HCT116 (cell line): ENCODE results near the gene DBN1. TPM values are rescaled to one million over a fixed set of nuclear protein-coding genes. Genes with fewer than 3 reads are reported as not detected.

Source experiments
- ATAC-seq: fragments of 200-7000 bp; cut with Tn5 transposase; 2 replicates; pipeline ENCODE4 v1.9.1; 2020; ENCODE audit warnings: mild to moderate bottlenecking, moderate library complexity
- BruUV-seq: library from RNA; stranded (reverse); fragments of 400-500 nt; replicated peaks from 2 replicates; lab custom pipeline; 2021; lab: Mats Ljungman, UMichigan
- CTCF ChIA-PET: fragments of 300-600 bp; sonication (Branson Sonifier 250); formaldehyde crosslinking; loops from one replicate; lab custom pipeline; 2021; ENCODE audit warnings: antibody characterized with exemption; lab: Charles Lee
- POLR2A ChIA-PET: fragments of 300-600, 350-600 bp; sonication (Branson Sonifier 250); formaldehyde crosslinking; loops from one replicate; lab custom pipeline; 2021; ENCODE audit warnings: antibody characterized with exemption; lab: Charles Lee
- RAD21 ChIA-PET, 2 experiments: fragments of 300-600 bp; sonication (Branson Sonifier 250); formaldehyde crosslinking; loops; one replicate each; lab custom pipeline; 2023; ENCODE audit warnings: low total read pairs in 2 of 2; ENCODE audit not compliant: uncharacterized antibody in 2 of 2, unreplicated experiment in 2 of 2, low non-redundant PET in 1 of 2; lab: Charles Lee
- DNase-seq: peaks from one replicate; pipeline ENCODE4 v3.0.0-alpha.2; 2010; ENCODE audit warnings: low read depth, low spot score
- H2AFZ ChIP-seq: fragments of 200-600 bp; shearing (Covaris generic), sonication (generic); 2 replicates; pipeline ENCODE4 v1.6.1; 2017; ENCODE audit warnings: low read depth, mixed run types, mixed read lengths, antibody characterized with exemption, low read length; ENCODE audit not compliant: poor library complexity, severe bottlenecking
- H3K27ac ChIP-seq: 2 replicates; pipeline ENCODE4 v1.5.1; 2012; ENCODE audit warnings: low read depth, low read length
- H3K27me3 ChIP-seq: fragments of 200-600 bp; sonication (generic); 2 replicates; pipeline ENCODE4 v1.6.1; 2016; ENCODE audit warnings: mixed run types, low read length, mixed read lengths; ENCODE audit not compliant: insufficient read depth
- H3K36me3 ChIP-seq, 2 experiments: fragments of 200-500 bp in 1 of 2; fragments of 200-600 bp in 1 of 2; sonication (Bioruptor generic) in 1 of 2; sonication (generic) in 1 of 2; 2 replicates each; pipeline versions ENCODE4 v1.5.1 to v1.6.1; 2014 to 2016; ENCODE audit warnings: low read length in 2 of 2, inconsistent platforms in 1 of 2, mixed read lengths in 1 of 2, mixed run types in 1 of 2; ENCODE audit not compliant: insufficient read depth in 2 of 2, control insufficient read depth in 1 of 2
- H3K4me1 ChIP-seq, 2 experiments: fragments of 200-600 bp in 1 of 2; sonication (generic) in 1 of 2; 2 replicates each; pipeline versions ENCODE4 v1.5.1 to v1.6.1; 2012 to 2017; ENCODE audit warnings: low read length in 2 of 2, inconsistent platforms in 1 of 2, mild to moderate bottlenecking in 1 of 2, mixed read lengths in 1 of 2, mixed run types in 1 of 2, moderate library complexity in 1 of 2; ENCODE audit not compliant: insufficient read depth in 2 of 2, control insufficient read depth in 1 of 2
- H3K4me2 ChIP-seq: fragments of 200-600 bp; sonication (generic); 2 replicates; pipeline ENCODE4 v1.6.1; 2017; ENCODE audit warnings: mixed run types, low read length, mixed read lengths
- H3K4me3 ChIP-seq, 2 experiments: fragments of 200-600 bp in 1 of 2; sonication (generic) in 1 of 2; replicated peaks in 1 of 2; 2 replicates each; pipeline ENCODE4 v1.5.1; 2011 to 2016; ENCODE audit warnings: low read length in 2 of 2, control low read depth in 1 of 2, low read depth in 1 of 2, mild to moderate bottlenecking in 1 of 2, mixed read lengths in 1 of 2, mixed run types in 1 of 2
- H3K79me2 ChIP-seq: fragments of 200-600 bp; sonication (generic); 2 replicates; pipeline ENCODE4 v1.6.1; 2017; ENCODE audit warnings: mild to moderate bottlenecking, mixed run types, low read length, moderate library complexity, mixed read lengths; ENCODE audit not compliant: insufficient read depth
- H3K9ac ChIP-seq: fragments of 200-600 bp; sonication (generic); 2 replicates; pipeline ENCODE4 v1.6.1; 2016; ENCODE audit warnings: low read length, mixed read lengths
- H3K9me2 ChIP-seq: fragments of 200-600 bp; sonication (generic), shearing (Covaris generic); 2 replicates; pipeline ENCODE4 v1.6.1; 2017; ENCODE audit warnings: mixed run types, mild to moderate bottlenecking, moderate library complexity; ENCODE audit not compliant: insufficient read depth
- H3K9me3 ChIP-seq, 2 experiments: fragments of 200-500 bp in 1 of 2; fragments of 200-600 bp in 1 of 2; sonication (Bioruptor generic) in 1 of 2; sonication (generic) in 1 of 2; 2 replicates each; pipeline ENCODE4 v1.6.1; 2014 to 2017; ENCODE audit warnings: low read length in 2 of 2, mixed read lengths in 2 of 2, inconsistent platforms in 1 of 2, low read depth in 1 of 2, mild to moderate bottlenecking in 1 of 2, mixed run types in 1 of 2, moderate library complexity in 1 of 2; ENCODE audit not compliant: control insufficient read depth in 1 of 2, insufficient read depth in 1 of 2
- H4K20me1 ChIP-seq: fragments of 200-600 bp; sonication (generic), shearing (Covaris generic); 2 replicates; pipeline ENCODE4 v1.6.1; 2017; ENCODE audit warnings: mixed run types, mild to moderate bottlenecking, moderate library complexity; ENCODE audit not compliant: insufficient read depth
- CBX3 ChIP-seq: IDR thresholded peaks from 2 replicates; pipeline ENCODE4 v1.6.1; 2012; ENCODE audit warnings: low read depth
- CEBPB ChIP-seq: IDR thresholded peaks from 2 replicates; pipeline ENCODE4 v1.6.1; 2012; ENCODE audit warnings: low read depth
- EGR1 ChIP-seq: IDR thresholded peaks from 2 replicates; pipeline ENCODE4 v1.6.1; 2012; ENCODE audit warnings: low read depth
- ELF1 ChIP-seq: IDR thresholded peaks from 2 replicates; pipeline ENCODE4 v1.6.1; 2012; ENCODE audit warnings: low read depth, borderline replicate concordance
- EZH2 ChIP-seq: fragments of 200-600 bp; sonication (generic); IDR thresholded peaks from 2 replicates; pipeline ENCODE4 v1.6.1; 2017; ENCODE audit warnings: antibody characterized with exemption, mixed run types
- FOSL1 ChIP-seq: IDR thresholded peaks from 2 replicates; pipeline ENCODE4 v1.6.1; 2012; ENCODE audit warnings: low read depth
- JUND ChIP-seq: IDR thresholded peaks from 2 replicates; pipeline ENCODE4 v1.6.1; 2012
- SP1 ChIP-seq: IDR thresholded peaks from 2 replicates; pipeline ENCODE4 v1.6.1; 2012; ENCODE audit warnings: low read depth
- SRF ChIP-seq: IDR thresholded peaks from 2 replicates; pipeline ENCODE4 v1.6.1; 2012; ENCODE audit warnings: low read depth
- TCF7L2 ChIP-seq: IDR thresholded peaks from 2 replicates; pipeline ENCODE4 v1.7.0; 2011; ENCODE audit warnings: borderline replicate concordance, inconsistent platforms; ENCODE audit not compliant: insufficient read depth, insufficient read length; ENCODE audit errors: extremely low read depth
- YY1 ChIP-seq: IDR thresholded peaks from 2 replicates; pipeline ENCODE4 v1.6.1; 2011; ENCODE audit warnings: low read length, low read depth, moderate library complexity, mild to moderate bottlenecking; ENCODE audit not compliant: insufficient replicate concordance; ENCODE audit errors: extremely low read depth
- ZNF274 ChIP-seq: fragments of 200-500 bp; sonication (Bioruptor generic); IDR thresholded peaks from 2 replicates; pipeline ENCODE4 v1.6.1; 2014; ENCODE audit warnings: mild to moderate bottlenecking, low read depth, low read length, inconsistent platforms
- intact Hi-C: fragments of 100-400 bp; cut with micrococcal nuclease; formaldehyde crosslinking; loops from 2 replicates; pipeline ENCODE4 v1.10.0; 2022
- total RNA-seq: library from RNA; stranded (reverse); gene quantifications from one replicate; pipeline ENCODE4 v1.2.1, GENCODE V29; 2021; ENCODE audit not compliant: unreplicated experiment
- TF ChIP-seq, protein P1 (sequence below), 3 experiments: fragments of 200-600 bp in 1 of 3; sonication (generic) in 1 of 3; IDR thresholded peaks in 2 of 3; conservative IDR thresholded peaks in 1 of 3; 2 replicates each; pipeline ENCODE4 v1.5.1; 2012 to 2017; ENCODE audit warnings: low read depth in 2 of 3, low read length in 2 of 3, antibody characterized with exemption in 1 of 3, borderline replicate concordance in 1 of 3, control low read depth in 1 of 3, mild to moderate bottlenecking in 1 of 3, mixed read lengths in 1 of 3, mixed run types in 1 of 3, moderate library complexity in 1 of 3; ENCODE audit not compliant: insufficient read depth in 1 of 3
- TF ChIP-seq, protein P2 (sequence below): IDR thresholded peaks from 2 replicates; pipeline ENCODE4 v1.6.1; 2012; ENCODE audit warnings: low read depth
- TF ChIP-seq, protein P3 (sequence below): IDR thresholded peaks from 2 replicates; pipeline ENCODE4 v1.6.1; 2012
- TF ChIP-seq, protein P4 (sequence below): IDR thresholded peaks from 2 replicates; pipeline ENCODE4 v1.6.1; 2011; ENCODE audit warnings: mild to moderate bottlenecking, low read length, moderate library complexity; ENCODE audit not compliant: insufficient replicate concordance; ENCODE audit errors: extremely low read depth

Gene DBN1
- total RNA-seq, 1 experiment from 2014 or later, result 144 TPM

DNA sequence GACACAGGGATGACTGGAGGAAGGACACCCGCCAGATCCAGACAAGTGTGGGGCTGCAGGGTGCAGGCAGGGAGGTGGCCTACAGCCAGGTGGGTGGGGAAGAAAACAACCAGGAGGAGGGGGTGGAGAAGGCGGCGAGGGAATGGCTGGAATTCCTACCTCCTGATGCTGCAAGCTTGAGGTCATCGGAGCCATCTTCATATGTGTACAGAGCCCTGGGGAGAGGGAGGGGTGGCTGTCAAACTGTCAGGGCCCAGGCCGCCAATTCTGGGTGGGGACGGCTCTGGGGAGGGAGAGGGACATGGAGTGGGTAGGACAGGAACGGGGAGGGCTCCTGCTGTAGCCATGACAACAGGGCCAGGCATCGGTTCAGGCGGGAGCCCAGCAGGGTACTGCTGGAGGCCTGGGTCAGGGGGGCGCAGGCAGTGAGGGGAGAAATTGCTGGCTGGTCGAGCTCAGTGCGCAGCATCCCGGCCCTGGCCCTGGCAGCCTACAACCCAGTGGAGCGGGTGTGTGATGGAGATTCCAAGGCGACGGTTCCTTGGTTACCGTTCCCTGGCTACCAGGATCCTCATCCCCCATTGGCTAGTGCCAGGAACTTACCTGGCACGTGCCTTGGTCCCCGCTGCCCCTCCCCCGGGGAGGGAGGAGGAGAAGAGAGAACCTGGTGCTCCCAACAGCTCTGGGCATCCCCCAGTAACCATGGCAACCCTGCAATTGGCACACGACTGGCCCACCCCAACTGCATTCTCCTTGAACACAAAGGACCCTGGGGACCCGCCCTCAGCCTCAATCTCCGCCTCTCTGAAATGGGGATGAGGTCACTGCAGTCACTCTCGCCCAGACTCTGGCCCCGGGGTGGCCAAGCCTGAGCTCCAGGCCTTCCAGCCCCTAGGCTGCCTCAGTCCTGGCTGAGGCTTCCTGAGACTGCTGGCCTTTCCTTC, 4.5 kb downstream of the DBN1 start:
- peaks cover 27 to 30% of the 10 kb centered on the region in 2 experiments; a peak in 3 of 4 replicates for H3K36me3 ChIP-seq
- ChIA-PET CTCF (interaction anchor here (0.9 to 1.1 kb wide), 2 partner anchors 11 to 13 kb away, joined by 3 read pairs; no protein-coding TSS in a partner anchor), POLR2A (interaction anchor here (0.8 kb wide), 1 partner anchor 11 kb away, joined by 3 read pairs; no protein-coding TSS in a partner anchor), RAD21 (no interaction called here)
- no peaks in the 10 kb centered on the region for H3K9me3 ChIP-seq
- H3K27ac ChIP-seq, result no peak overlapping the region; the same call in 1 of the 2 replicates
- peaks cover 39% of the 10 kb centered on the region for H3K79me2 ChIP-seq
- intact Hi-C loops, result no loop called here
- BruUV-seq, result no TSS peak
- no peak overlapping the region for H3K4me2 ChIP-seq
- no peak overlapping the region for H2AFZ ChIP-seq
- no peaks in the 10 kb centered on the region for H3K9me2 ChIP-seq
- DNase-seq, result no peak
- no peak for TF ChIP-seq ZNF274
- TF ChIP-seq, protein P1, sequence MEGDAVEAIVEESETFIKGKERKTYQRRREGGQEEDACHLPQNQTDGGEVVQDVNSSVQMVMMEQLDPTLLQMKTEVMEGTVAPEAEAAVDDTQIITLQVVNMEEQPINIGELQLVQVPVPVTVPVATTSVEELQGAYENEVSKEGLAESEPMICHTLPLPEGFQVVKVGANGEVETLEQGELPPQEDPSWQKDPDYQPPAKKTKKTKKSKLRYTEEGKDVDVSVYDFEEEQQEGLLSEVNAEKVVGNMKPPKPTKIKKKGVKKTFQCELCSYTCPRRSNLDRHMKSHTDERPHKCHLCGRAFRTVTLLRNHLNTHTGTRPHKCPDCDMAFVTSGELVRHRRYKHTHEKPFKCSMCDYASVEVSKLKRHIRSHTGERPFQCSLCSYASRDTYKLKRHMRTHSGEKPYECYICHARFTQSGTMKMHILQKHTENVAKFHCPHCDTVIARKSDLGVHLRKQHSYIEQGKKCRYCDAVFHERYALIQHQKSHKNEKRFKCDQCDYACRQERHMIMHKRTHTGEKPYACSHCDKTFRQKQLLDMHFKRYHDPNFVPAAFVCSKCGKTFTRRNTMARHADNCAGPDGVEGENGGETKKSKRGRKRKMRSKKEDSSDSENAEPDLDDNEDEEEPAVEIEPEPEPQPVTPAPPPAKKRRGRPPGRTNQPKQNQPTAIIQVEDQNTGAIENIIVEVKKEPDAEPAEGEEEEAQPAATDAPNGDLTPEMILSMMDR (IDR thresholded peaks at IDR 0.05 in 2 of 3, conservative IDR thresholded peaks at IDR 0.05 in 1 of 3; ENCODE audit: borderline replicate concordance in 1 of 3, insufficient read depth in 1 of 3, low read depth in 2 of 3, low read length in 2 of 3), result no peak
- no peak for TF ChIP-seq SP1
- no peak for TF ChIP-seq SRF
- TF ChIP-seq CBX3, result no peak
- TF ChIP-seq FOSL1, result no peak
- TF ChIP-seq, protein P2, sequence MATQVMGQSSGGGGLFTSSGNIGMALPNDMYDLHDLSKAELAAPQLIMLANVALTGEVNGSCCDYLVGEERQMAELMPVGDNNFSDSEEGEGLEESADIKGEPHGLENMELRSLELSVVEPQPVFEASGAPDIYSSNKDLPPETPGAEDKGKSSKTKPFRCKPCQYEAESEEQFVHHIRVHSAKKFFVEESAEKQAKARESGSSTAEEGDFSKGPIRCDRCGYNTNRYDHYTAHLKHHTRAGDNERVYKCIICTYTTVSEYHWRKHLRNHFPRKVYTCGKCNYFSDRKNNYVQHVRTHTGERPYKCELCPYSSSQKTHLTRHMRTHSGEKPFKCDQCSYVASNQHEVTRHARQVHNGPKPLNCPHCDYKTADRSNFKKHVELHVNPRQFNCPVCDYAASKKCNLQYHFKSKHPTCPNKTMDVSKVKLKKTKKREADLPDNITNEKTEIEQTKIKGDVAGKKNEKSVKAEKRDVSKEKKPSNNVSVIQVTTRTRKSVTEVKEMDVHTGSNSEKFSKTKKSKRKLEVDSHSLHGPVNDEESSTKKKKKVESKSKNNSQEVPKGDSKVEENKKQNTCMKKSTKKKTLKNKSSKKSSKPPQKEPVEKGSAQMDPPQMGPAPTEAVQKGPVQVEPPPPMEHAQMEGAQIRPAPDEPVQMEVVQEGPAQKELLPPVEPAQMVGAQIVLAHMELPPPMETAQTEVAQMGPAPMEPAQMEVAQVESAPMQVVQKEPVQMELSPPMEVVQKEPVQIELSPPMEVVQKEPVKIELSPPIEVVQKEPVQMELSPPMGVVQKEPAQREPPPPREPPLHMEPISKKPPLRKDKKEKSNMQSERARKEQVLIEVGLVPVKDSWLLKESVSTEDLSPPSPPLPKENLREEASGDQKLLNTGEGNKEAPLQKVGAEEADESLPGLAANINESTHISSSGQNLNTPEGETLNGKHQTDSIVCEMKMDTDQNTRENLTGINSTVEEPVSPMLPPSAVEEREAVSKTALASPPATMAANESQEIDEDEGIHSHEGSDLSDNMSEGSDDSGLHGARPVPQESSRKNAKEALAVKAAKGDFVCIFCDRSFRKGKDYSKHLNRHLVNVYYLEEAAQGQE, result no peak
- TF ChIP-seq TCF7L2, result no peak
- no peak for TF ChIP-seq JUND
- TF ChIP-seq CEBPB, result no peak
- TF ChIP-seq EGR1, result no peak
- TF ChIP-seq ELF1, result no peak
- no peak for TF ChIP-seq YY1
- TF ChIP-seq, protein P3, sequence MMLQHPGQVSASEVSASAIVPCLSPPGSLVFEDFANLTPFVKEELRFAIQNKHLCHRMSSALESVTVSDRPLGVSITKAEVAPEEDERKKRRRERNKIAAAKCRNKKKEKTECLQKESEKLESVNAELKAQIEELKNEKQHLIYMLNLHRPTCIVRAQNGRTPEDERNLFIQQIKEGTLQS, result no peak
- TF ChIP-seq, protein P4, sequence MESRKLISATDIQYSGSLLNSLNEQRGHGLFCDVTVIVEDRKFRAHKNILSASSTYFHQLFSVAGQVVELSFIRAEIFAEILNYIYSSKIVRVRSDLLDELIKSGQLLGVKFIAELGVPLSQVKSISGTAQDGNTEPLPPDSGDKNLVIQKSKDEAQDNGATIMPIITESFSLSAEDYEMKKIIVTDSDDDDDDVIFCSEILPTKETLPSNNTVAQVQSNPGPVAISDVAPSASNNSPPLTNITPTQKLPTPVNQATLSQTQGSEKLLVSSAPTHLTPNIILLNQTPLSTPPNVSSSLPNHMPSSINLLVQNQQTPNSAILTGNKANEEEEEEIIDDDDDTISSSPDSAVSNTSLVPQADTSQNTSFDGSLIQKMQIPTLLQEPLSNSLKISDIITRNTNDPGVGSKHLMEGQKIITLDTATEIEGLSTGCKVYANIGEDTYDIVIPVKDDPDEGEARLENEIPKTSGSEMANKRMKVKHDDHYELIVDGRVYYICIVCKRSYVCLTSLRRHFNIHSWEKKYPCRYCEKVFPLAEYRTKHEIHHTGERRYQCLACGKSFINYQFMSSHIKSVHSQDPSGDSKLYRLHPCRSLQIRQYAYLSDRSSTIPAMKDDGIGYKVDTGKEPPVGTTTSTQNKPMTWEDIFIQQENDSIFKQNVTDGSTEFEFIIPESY, result no peak
- TF ChIP-seq EZH2, result no peak
- no peaks in the 10 kb centered on the region for H3K27me3 ChIP-seq
- no peak for ATAC-seq
- H4K20me1 ChIP-seq, result no peaks in the 10 kb centered on the region
- H3K4me3 ChIP-seq, result no peak overlapping the region
- peaks cover 6 to 34% of the 10 kb centered on the region in 2 experiments; a peak in 3 of 4 replicates for H3K4me1 ChIP-seq
- H3K9ac ChIP-seq, result no peak overlapping the region
